ENCODE data around the gene C4orf54.

Gene C4orf54

DNA sequence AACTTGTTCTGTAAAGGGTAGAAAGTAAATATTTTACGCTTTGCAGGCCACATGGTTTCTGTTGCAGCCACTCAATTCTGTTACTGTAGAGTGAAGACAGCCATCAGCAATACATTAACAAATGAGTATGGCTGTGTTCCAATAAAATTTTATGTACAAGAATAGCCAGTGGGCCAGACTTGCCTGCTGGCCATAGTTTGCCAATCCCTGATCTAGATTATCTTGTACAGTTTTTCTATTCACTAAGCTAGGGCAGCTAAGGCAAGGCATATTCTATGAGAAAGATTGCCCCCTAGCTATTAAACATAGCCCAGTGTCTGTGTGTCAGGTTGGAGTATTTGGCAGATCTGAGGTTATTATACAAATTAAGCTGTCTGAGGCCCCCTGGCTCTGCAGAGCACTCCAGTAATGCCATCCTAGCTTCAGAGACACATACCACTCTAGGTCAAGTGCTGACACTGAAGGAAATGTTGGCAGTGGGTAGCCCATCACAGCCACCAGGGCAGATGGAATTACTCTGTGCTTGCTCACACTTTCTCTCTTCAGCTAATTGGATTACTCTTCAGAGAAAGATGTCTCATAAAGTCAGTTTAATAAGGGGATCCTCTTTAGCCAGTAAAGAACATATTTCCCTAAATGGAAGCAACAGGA lies 42.3 kb downstream of the C4orf54 start:
- FAIRE-seq = no peak

DNA sequence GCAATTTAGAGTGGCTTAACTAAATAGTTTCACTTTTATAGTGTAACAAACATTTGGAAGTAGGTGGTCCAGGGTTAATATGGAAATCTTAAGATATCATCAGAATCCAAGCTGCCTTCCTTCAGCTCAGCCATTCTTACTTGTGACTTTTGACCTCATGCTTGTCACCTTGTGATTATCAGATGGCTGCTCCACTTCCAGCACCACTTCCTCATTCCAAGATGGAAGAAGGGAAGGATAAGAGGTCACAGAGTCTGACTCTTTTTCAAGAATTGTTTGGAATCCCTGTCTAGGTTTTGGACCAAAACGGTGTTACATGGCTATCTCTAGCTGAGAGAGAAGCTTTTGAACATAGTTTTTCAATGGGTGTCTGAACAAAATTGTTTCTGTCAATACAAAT lies 43.1 kb downstream of the C4orf54 start:
- no peak for FAIRE-seq

DNA sequence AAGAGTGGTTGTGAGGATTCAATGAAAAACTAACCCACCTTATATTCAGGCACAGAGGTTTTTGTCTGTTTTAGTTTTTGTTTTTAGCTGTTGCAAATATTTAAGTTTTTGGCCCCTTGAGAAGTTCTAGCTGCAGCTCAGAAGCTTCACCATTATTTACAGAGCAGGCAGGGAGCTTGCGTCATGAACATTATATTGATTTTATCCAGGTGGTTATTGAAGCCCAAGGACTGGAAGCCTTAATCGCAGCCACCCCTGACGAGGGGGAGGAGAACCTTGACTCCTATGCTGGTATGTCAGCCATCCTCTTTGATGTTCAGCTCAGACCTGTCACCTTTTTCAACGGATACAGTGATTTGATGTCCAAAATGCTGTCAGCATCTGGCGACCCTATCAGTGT lies 44.9 kb downstream of the C4orf54 start:
- no peak for FAIRE-seq

DNA sequence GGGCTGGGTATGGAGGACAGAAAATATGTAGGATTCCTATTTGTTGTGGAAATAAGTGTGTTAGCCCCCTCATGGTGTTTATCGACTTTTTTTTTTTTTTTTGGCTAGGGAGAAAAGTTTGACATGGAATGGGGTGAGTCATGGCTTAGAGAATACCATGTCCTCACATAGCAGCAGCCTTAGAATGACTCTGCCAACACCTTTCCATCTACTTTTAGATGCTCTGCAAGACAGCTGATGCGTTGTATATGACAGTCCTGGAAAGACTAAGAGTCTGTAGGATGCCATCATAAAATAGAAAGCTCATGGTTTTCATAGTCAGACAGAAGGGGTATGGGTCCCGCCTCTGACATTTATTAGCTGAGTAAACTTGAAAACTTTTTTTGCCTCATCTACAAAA lies 45.3 kb downstream of the C4orf54 start:
- FAIRE-seq = no peak

DNA sequence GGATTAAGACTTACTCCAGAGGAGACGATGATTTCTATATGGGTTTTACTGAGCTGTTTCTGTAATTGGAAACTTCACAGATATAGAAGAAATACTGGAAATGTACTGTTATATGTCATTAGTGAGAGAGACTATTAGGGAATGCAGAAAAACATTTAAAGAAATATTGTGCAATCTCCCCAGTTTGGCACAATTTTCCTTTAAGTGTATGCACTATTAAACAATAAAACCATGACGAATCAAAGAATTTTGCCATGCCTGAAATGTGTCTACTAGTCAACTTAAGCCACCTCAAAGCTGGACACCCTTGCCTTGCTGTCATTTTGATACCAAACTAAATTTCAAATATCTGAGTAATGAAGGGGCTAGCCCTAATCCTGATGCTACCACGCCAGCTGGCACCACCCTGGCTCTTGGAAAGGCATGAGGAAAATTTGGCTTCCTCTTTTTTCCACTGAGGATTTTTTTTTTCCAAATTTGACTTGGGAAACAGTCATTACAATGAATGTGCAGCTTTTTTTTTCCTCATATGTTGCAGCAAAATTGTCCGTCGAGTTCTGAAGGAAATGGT lies 46.9 kb downstream of the C4orf54 start:
- no peak for FAIRE-seq

DNA sequence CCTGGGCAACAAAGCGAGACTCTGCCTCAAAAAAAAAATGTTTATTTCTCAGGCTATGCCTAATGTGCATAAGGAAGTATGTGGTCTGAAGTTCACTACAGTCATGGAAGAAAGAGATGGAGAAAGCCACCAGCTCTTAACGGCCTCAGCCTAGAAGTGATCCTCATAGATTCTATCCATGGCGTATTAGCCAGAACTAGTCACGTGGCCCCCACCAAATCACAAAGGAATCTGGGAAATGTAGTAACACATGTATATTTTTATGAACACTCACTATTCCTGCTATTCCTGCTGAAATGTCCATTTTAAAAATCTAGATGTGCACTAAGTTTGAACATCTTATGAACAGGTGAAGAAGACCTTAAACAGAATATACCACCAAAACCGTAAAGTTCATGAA lies 49.2 kb downstream of the C4orf54 start:
- FAIRE-seq = no peak

All from A204.1 (cell line).